Activated T-helper 9 cell treated with anti-CD3 and anti-CD28 coated beads, Interleukin-2, amount 50 U/mL, for 16 hours (primary cell): ENCODE data around the gene EPG5.
"Not testable (repeated sequence)": the region's sequence is repeated elsewhere in the genome, so short reads cannot be mapped to it uniquely, and the experiment has no call there.

ENCODE experiments used
- DNase-seq: peaks from one replicate; pipeline ENCODE4 v3.0.0-alpha.2; 2020; ENCODE audit warnings: low read depth

Gene EPG5

DNA sequence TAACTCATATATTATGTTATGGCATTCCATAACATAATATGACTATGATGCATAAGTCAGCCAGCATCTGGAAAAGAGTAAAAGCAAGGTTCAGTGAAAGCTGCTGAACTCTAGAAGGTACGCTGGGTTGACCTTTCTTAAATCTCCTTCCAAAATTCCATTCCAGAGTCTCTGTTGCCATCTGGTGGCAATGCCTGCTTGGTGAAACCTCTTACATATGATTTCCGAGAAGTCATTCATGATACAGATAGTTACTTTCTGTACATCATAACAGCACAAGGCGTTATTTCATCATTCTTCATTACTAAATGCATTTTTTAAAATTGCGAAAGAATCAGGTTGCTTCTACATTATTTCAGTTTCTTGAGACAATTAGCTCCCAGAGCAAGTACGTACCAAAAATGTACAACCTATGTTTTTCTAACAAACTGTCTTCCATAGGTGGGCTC is 7.0 kb upstream of the EPG5 start:
- DNase-seq = peak; percentile 44

DNA sequence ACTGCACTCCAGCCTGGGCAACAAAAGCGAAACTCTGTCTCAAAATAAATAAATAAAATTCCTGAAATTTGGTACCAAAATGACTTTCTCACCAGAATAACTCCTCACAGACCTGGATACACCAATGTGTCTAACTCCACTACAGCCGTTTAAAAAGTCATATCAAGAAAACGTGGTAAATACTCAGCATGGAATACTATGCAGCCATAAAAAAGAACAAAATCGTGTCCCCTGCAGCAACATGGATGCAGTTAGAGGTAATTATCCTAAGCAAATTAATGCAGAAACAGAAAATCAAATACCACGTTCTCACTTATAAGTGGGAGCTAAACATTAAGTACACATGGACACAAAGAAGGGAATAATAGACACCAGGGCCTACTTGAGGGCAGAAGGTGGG is 2.2 kb downstream of the EPG5 start:
- DNase-seq = not testable (repeated sequence)

DNA sequence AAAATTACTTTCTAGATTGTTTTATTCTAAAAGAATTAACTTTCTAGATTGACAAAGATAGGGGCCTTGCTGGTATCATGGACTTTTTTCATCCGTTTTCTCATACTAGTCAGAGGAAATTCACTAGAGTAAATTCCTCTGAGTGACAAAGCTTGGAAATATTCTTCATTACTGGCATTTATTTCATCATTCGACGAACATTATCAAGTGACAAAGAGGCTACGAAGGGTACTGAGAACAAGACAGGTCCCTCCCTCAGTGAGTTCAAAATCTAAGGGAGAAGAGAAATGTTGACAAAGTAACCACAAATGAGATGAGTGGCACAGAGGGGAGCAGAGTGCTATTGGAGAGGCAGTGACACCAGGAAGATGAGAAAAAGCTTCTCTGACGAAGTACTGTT is 4.3 kb downstream of the EPG5 start:
- DNase-seq = no peak

DNA sequence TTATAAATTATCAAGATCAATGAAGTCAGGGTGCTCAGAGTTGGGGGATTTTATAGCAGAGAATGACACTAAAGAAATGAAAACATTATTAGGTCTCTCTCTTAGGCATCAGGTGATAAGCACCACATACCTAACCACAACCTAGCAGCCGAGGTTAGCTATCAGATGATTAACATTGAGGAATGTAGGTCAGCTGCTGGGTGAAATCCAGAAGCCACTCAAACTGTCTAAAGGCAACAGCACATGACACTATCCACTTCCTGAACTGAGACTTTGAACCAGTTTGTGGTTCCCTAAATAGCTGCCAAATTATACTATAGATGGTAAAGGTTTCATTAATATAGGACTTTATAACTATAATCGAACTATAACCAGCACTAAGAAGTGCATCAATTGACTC is 4.7 kb downstream of the EPG5 start:
- no peak for DNase-seq

DNA sequence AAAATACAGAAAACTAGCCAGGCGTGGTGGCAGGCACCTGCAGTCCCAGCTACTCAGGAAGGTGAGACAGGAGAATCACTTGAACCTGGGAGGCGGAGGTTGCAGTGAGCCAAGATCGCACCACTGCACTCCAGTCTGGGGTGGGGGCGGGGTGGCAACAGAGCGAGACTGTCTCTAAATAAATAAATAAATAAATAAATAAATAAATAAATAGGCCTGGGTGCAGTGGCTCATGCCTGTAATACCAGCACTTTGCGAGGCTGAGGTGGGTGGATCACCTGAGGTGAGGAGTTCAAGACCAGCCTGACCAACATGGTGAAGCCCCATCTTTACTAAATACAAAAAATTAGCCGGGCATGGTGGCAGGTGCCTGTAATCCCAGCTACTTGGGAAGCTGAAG is 7.6 kb downstream of the EPG5 start:
- DNase-seq = not testable (repeated sequence)

DNA sequence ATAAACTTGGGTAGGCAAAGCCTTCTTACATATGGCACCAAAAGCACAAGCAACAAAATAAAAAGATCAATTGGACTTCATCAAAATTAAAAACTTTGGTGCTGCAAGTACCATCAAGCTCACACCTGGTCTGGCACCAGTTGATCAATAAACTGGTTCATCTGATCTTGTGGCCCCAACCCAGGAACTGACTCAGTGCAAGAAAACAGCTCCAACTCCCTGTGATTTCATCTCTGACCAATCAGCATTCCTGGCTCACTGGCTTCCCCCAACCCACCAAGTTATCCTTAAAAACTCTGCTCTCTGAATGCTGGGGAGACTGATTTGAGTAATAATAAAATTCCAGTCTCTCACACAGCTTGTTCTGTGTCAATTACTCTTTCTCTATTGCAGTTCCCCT is 8.4 kb downstream of the EPG5 start:
- no peak for DNase-seq

DNA sequence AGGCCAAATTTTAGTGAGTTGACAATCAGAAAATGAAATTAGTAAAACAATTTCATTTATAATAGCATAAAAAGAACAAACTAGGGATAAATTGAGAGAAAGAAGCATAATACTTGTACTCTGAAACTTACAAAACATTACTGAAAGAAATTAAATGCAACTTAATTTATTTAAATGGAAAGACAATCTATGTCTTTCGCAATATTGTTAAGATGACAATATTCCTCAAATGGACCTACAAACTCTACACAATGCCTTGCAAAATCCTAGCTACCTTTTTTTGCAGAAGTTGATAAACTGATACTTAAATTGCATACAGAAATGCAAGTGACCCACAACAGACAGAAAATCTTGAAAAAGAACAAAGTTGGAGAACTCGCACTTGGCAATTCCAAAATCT is 9.1 kb downstream of the EPG5 start:
- DNase-seq = no peak

DNA sequence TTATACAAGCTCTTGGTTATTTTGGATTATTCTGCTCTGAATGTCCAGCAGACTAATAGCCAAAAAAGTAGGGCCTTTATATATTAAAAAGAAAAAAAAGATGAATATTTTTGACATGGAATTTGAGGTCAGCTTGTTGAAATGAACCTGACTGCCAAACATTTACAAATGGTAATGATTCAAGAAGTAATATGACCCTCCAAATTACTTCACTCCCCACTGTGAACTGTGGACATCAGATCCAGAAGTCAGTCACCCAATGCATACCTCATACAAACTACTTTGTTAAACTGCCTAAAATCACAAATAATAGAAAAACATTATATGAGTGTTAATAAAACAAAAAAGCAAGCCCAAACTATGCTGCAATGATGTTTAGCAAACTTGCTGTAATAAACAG is 10.0 kb downstream of the EPG5 start:
- no peak for DNase-seq

DNA sequence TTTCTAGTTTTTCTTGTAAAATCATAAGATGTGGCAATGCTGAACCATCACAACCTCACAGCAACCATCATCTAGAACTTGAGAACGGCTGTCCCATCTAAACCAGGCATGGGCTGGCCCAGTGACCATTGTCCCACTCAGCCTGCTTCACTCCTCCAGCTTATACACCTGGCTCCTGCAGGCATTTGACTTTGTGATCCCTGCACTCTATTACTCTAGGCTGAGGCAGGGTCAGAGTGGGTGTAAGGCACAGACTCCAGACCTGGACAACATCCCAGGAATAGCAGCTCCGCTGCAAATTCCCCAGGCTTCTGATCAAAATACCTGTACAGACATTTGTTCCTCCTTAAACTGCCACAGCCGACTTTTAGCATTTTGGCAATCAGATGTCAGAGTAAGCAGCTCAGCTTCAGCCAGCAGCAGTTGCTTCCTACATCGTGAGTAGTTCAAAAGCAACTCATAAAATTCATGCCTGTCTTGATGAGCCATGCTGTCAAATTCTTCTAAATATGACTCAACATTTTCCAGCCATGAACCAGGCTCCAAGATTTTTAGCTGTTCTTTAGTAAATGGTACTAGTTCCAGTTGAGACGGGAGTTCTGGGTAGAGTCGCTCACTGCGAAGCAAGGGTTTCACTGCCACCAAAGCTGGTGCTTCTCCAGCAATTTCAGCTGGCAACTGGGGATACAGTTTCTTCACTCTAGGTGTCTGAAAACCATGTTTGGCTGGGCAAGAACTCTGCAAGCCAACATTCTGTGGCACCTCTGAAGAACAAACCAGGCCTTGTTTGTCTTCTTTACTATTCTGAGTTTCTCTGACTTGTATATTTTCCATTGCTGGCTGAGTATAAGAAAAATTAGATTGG is 12.8 kb downstream of the EPG5 start:
- DNase-seq = no peak

DNA sequence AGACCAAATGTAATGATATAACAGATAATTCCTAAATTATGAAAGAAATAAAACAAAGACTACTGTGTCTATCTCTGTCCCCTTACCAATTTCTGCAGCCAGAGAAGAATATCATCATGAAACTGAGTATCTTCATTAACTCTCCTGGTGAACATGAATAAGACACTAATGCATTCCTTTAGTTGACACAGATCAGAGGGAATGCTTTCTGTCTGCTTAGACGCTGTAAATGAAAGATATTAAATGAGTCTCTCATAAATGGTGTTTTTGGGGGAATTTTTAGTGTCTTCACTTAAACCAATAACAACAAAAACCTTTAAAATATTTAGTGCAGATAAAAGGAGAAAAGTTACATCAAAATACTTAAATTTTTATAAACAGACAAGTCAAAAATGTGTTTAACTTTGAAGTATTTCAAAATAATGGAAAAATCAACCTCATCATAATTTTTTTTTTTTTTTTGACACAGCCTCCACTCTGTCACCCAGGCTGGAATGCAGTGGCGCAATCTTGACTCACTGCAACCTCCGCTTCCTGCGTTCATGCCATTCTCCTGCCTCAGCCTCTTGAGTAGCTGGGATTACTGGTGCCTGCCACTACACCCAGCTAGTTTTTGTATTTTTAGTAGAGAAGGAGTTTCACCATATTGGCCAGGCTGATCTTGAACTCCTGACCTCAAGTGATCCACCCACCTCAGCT is 16.0 kb downstream of the EPG5 start:
- DNase-seq = no peak

DNA sequence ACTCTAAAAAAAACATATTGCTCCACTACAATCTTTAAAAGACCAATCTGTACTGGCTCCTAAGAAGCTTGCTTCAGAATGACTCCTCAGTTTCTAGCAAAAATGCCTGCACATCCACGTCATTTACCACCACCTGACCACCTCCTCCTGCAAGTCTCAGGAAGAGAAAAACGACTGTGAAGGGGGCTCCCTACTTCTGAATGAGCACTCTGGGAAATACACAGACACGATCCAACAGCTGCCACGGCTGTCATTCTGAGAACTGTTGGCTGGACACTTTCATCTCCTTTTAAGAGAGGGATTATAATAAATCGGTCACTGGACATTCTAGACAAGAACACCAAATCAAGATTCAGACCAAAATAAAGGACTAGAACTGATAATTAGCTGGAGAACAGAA is 21.5 kb downstream of the EPG5 start:
- no peak for DNase-seq

DNA sequence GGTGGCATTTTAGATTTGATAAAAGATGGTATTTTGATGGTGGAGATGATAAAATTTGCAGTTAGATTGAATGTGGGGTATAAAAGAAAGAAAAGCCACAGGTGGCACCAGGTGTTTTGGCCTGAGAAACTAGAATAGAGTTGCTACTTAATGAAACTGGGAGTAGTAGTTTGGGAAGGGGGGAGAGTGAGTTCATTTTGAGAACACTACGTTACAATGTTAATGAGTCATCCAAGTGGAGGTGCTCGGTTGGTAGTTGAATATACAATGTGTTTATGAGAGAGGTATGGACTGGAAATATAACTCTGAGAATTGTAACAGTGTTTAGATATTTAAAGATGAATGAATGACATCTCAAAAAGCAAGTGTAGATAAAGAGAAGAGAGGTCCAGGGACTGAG is 26.4 kb downstream of the EPG5 start:
- DNase-seq = no peak

DNA sequence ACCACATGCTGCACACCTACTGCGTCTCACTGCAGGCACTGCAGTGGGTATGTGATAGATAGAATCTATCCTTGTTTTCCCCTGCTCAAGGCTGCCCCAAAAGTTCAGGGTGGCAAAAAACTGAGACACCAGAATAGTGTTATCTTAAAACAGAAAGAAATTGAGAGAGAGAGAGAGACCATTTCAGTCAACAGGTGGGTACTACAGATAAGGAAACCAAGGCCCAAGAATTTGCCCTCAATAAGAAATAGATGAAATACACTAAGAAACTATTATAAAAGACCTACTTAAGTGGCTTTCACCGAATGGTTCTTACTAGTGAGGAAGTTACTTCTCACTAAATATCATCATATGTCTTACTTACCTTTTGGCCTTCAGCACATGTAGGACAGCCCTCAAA is 27.9 kb downstream of the EPG5 start:
- DNase-seq = no peak

DNA sequence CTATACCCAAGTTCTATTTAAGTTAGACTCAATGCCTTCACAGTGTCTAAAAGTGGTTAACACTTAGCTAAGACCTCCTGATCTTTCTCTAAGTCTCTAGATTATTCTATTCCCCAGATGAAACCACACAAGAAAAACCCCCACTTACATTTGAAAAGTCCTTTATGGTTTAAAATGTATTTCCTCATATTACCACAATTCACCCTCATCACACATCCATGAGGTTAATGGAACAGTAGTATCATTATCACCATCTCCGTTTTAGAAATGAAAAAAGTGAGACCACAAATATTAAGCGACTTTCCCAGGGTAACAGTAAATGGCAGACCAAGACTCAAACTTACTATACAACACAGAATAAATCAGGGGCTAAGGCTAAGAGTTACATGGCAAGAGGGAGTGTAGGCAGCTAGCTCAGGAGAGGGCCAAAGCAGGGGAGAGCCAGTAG is 28.6 kb downstream of the EPG5 start:
- DNase-seq = no peak

DNA sequence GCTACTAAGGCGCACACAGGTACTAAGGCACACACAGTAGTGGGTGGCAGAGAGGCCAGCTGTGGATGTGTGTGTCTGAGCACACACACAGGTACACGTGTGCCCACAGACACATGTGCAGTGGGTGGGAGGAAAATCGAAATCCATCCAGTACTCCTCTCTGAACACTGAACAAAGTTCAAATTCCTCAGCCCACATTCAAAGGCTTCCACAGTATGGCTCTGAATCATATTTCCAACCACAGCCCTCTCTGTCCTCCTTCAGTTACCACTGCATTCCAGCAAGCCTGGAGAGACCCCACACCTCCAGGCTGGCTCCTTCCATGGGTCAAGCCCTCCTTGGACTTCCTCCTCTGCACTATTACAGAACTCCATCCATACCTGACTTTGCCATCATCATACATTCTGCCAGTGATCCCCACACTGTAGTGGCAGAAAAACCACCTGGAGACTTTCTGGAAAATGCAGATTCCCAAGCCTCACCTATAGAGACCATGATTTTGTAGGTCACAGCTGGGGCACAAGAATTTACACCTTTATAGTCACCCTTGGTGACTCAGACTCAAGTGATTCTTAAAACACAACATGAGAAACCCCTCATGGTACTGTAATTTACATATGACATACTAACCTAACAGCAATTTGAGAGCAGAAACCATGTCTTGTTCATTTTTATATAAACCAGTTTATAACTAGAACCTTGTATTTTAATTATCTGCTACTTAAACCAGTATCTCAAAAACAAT is 31.4 kb downstream of the EPG5 start:
- no peak for DNase-seq

DNA sequence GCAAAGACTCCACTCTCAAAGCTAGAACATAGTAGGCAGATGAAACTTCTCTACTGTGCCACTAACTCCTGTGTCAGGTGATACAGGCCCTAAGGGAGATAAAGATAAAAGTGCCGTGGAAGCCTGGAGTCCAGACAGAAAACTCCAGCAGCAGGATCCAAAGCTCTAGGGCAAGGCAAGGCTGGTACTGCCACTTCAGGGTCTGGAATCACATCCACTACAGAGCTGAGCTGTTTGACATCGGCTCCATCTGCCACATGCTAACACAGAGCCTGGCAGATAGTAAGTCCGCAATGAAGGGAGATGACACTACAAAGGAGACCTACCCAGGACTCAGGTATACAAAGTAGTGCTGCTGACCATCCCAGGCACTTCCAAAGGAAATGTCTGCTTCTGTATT is 34.4 kb downstream of the EPG5 start:
- no peak for DNase-seq

DNA sequence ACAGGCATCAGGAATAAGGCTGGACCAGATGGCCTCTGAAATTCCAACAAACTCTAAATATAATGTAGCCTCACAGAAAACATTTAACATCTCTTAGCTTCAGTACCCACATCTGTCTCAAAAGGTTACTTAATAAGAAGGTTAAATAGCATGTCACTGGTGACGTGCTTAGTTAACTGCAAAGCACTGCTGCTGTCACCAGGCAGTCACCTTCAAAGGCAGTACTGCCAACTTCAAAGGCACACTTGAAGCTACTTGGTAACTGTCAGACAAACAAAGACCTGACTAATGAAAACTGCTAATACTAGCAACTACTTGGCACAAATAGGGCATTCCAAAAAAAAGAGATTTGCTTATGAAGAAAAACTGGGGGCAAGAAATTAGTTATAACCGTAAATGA is 36.2 kb downstream of the EPG5 start:
- DNase-seq = no peak

DNA sequence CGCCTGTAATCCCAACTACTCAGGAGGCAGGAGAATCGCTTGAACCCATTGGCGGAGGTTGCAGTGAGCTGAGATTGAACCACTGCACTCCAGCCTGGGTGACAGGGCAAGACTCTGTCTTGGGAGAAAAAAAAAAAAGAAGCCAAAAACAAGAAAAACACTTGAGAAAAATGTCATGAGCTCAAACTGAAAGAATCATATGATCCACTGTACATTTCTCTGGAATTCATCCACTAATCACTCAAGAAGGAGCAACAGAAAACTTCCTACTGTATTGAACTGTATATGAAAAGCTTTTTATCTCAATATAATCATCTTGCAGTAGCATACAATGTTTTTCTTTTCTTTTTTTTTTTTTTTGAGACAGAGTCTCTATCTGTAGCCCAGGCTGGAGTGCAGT is 40.4 kb downstream of the EPG5 start:
- no peak for DNase-seq

DNA sequence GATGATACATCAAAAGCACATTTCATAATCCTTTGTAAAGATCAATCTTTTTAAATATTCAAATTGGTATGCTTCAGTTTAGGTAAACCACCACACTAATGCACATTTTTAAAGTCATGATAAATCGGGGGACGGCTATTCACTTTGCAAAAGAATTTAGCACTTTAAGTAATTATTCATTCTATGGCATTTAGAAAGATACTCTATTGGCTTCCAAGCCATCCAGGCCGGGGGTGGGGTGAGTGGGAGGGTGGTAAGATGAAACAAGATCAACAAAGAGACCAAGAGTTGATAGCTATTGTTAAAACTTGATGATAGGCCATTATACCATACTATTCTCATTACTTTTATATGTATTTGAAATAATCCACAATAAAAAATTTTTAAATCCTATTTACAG is 41.0 kb downstream of the EPG5 start:
- DNase-seq = no peak

DNA sequence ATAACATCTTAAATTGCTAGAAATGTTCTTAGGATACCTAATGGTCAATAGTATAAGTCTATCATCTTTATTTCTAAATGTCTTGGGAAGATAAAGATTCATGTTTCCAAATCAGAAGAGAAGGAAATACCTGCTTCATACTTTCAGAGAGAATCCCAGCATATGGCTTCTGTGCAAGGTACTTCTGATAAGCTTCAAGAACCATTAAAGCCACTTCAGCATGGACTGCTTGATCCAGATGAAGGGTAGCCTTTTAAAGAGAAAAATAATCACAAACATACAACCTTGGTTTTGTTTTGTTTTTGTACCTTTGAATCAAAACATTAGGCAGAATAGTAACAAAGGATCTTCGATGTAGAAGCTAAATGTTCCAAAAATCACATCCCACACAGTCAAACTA is 44.0 kb downstream of the EPG5 start:
- no peak for DNase-seq

DNA sequence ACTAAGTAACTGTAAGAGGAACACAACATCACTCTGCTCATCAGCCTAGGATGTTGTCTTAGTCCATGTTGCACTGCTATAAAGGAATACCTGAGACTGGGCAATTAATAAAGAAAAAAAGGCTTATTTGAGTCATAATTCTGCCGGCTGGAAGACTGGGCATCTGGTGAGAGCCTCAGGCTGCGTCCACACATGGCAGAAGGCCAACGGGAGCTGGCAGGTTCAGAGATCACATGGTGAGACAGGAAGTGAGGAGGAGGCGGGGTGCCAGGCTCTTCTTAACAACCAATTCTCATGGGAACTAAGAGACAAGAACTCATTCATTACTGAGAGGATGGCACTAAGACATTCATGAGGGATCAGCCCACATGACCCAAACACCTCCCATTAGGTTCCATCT is 46.8 kb downstream of the EPG5 start:
- DNase-seq = no peak

DNA sequence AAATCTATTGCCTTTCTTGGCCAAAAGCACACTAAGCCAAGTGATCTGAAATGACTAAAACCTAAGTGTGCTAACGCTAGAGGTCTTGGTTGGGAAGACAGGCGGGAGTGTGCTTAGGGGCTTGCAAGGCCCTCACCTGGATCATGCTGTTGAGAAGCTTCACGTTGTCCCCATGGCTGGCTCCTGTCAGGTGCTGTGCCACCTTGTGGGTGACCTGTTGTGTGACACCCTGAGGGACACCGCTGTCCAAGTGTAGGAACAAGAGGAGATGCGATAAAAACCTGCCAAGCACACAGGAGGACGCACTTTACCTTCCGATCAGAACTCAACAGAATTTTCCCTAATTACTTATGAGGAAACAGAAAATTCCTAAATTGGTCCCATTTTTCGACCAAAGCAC is 50.8 kb downstream of the EPG5 start:
- no peak for DNase-seq

DNA sequence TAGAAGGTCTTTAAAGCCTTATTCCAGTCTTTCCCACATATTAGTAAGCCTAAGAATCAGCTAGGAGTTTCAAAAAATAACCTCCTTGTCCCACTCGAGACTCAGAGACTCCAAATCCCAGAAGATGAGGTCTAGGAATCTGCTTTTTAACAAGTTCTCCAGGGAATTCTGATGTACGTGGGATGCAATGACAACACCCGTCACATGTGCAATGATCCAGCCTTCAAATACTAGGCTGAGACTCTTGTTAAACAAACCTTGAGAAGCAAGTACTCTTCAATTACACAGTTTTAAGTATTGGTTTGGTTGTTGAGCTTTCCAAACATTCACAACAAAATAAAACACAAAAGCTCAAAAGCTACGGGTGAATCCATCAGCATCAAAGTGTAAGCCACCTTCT is 53.9 kb downstream of the EPG5 start:
- DNase-seq = no peak
